ENCODE data around the gene NPAS4. TPM values are rescaled to one million over a fixed set of nuclear protein-coding genes. Genes with fewer than 3 reads are reported as not detected.

Gene NPAS4
- total and polyA plus RNA-seq, 2 of the 4 experiments (the other 2 are of a cell fraction): under 0.01 to 0.77 TPM

GRCh38 chr11:66409226-66409625 is 11.6 kb upstream of the NPAS4 start (continued):
- TF ChIP-seq CTCF (conservative IDR thresholded peaks at IDR 0.05; ENCODE audit: low read depth, low read length): no peak

GRCh38 chr11:66410191-66410590 is 10.6 kb upstream of the NPAS4 start:
- H2BK5ac ChIP-seq (ENCODE audit: low read depth, low read length, poor library complexity, severe bottlenecking): no peak overlapping the region
- H2AK5ac ChIP-seq (ENCODE audit: low read depth, low read length): no peak overlapping the region
- POLR2A ChIA-PET (ENCODE audit: unreplicated experiment): no interaction called here
- DNase-seq (no peak), ATAC-seq (ENCODE audit: low read depth) (no peak)
- no peaks in the 10 kb centered on the region for H3K9me3 ChIP-seq (ENCODE audit: control insufficient read depth, insufficient read depth, low read length)
- intact Hi-C loops (cut with micrococcal nuclease) (no loop called here), in situ Hi-C loops (cut with MboI; ENCODE audit: low sequenced_read_pairs) (no loop called here), dilution Hi-C loops (cut with HindIII; ENCODE audit: low sequenced_read_pairs, unreplicated experiment) (no loop called here)
- no peak overlapping the region for H2BK120ac ChIP-seq (ENCODE audit: low read depth, low read length)
- H3K36me3 ChIP-seq (ENCODE audit: control insufficient read depth, insufficient read depth, low read length): no peaks in the 10 kb centered on the region
- no peak overlapping the region for H4K8ac ChIP-seq (ENCODE audit: low read depth in 2 of 2, low read length in 2 of 2)
- H3K27ac ChIP-seq (ENCODE audit: insufficient read depth, low read length): no peak overlapping the region
- H4K5ac ChIP-seq (ENCODE audit: low read depth, low read length): no peak overlapping the region
- no peak overlapping the region for H3K4me3 ChIP-seq (ENCODE audit: insufficient read depth, low read depth, low read length)
- no peak overlapping the region for H2AK9ac ChIP-seq (replicated peaks; ENCODE audit: low read depth, low read length, poor library complexity)
- peaks cover 11% of the 10 kb centered on the region for H3K27me3 ChIP-seq (ENCODE audit: control insufficient read depth, insufficient read depth, low read length)
- no peak overlapping the region for H3K4me2 ChIP-seq (ENCODE audit: low read depth, low read length)
- WGBS, 2 experiments (ENCODE audit: extremely low coverage in 2 of 2, insufficient read length in 1 of 2): 85% methylated on average over 9 of the region's 12 CpGs; no CpG with 5 or more reads in 1 of the 2 experiments
- CTCF ChIA-PET: no interaction called here
- no peak overlapping the region for H3K56ac ChIP-seq (ENCODE audit: extremely low read depth, insufficient read depth, low read length)
- no peak overlapping the region for H3K18ac ChIP-seq (ENCODE audit: low read depth, low read length)
- H3K9ac ChIP-seq (ENCODE audit: low read depth, low read length): no peak overlapping the region
- no TSS peak for BruUV-seq (replicated peaks)
- H3K14ac ChIP-seq (replicated peaks; ENCODE audit: low read depth, low read length): no peak overlapping the region
- H4K91ac ChIP-seq (ENCODE audit: insufficient read depth, low read depth, low read length): no peak overlapping the region
- peaks cover 3% of the 10 kb centered on the region for H3K4me1 ChIP-seq (ENCODE audit: control insufficient read depth, insufficient read depth, low read length)
- no peak overlapping the region for H2BK20ac ChIP-seq (ENCODE audit: low read depth, low read length)
- H3K9me1 ChIP-seq (ENCODE audit: insufficient read depth, low read length): peaks cover 11% of the 10 kb centered on the region; the same call in 1 of the 2 replicates
- H3K4ac ChIP-seq (ENCODE audit: low read depth, low read length): no peak overlapping the region
- no peaks in the 10 kb centered on the region for H4K20me1 ChIP-seq (ENCODE audit: insufficient read depth, low read length)
- no peak overlapping the region for H2BK15ac ChIP-seq (ENCODE audit: low read depth, low read length)
- H2AFZ ChIP-seq (replicated peaks; ENCODE audit: low read length, poor library complexity): no peak overlapping the region
- no peak overlapping the region for H3K23ac ChIP-seq (ENCODE audit: low read depth, low read length)
- H3K79me1 ChIP-seq (ENCODE audit: low read depth in 1 of 2, low read length in 2 of 2): peaks cover 7 to 24% of the 10 kb centered on the region in 2 experiments; a peak in 3 of 4 replicates
- no peak for TF ChIP-seq NFE2L2 (IDR thresholded peaks at IDR 0.05; ENCODE audit: low read depth, low read length)
